HepG2 (cell line): ENCODE data around the gene GNG12. TPM values are rescaled to one million over a fixed set of nuclear protein-coding genes. Genes with fewer than 3 reads are reported as not detected.

Experiments
- ATAC-seq: fragments of 200-7000 bp; cut with Tn5 transposase; 3 replicates; pipeline ENCODE4 v1.9.1; 2020; ENCODE audit warnings: mild to moderate bottlenecking, moderate library complexity
- BruUV-seq: library from RNA; stranded (reverse); fragments of 400-500 nt; replicated peaks from 2 replicates; lab custom pipeline; 2021; lab: Mats Ljungman, UMichigan
- CTCF ChIA-PET: fragments of 300-600 bp; formaldehyde crosslinking; extraction: SDS; loops from one replicate; lab custom pipeline; 2021; ENCODE audit warnings: low total read pairs, inconsistent platforms, low intra/inter-chr PET ratio; lab: Yijun Ruan, JAX
- POLR2A ChIA-PET: fragments of 350-600 bp; sonication (Branson Sonifier 250); formaldehyde crosslinking; loops from one replicate; lab custom pipeline; 2020; ENCODE audit warnings: antibody characterized with exemption, inconsistent platforms; lab: Yijun Ruan, JAX
- DNase-seq: peaks from one replicate; pipeline ENCODE4 v3.0.0-alpha.2; 2015; ENCODE audit warnings: low spot score
- FAIRE-seq: peaks from 3 replicates; lab custom pipeline; 2011; peaks lifted over from hg19 to GRCh38; lab: Jason Lieb, UNC
- H2AFZ ChIP-seq: one replicate; pipeline ENCODE4 v1.6.1; 2011; ENCODE audit warnings: low read length, inconsistent platforms
- H3K27ac ChIP-seq: fragments of 300-600 bp; 3 replicates; pipeline ENCODE4 v1.8.0; 2011; ENCODE audit warnings: mixed run types, mild to moderate bottlenecking, mixed read lengths, low read length, inconsistent platforms; ENCODE audit not compliant: insufficient read depth; ENCODE audit errors: extremely low read length
- H3K27me3 ChIP-seq, 2 experiments: fragments of 200-600 bp in 1 of 2; 2 replicates in 1 of 2; 3 replicates in 1 of 2; pipeline versions ENCODE4 v1.6.0 to v1.8.0; 2011; ENCODE audit warnings: low read length in 2 of 2, mild to moderate bottlenecking in 2 of 2, moderate library complexity in 2 of 2, inconsistent platforms in 1 of 2; ENCODE audit not compliant: insufficient read depth in 2 of 2, control insufficient read depth in 1 of 2
- H3K36me3 ChIP-seq, 2 experiments: fragments of 200-600 bp in 1 of 2; replicated peaks in 1 of 2; 2 replicates in 1 of 2; 3 replicates in 1 of 2; pipeline versions ENCODE4 v1.5.1 to v1.8.0; 2011; ENCODE audit warnings: low read length in 2 of 2, inconsistent platforms in 1 of 2; ENCODE audit not compliant: insufficient read depth in 2 of 2, control insufficient read depth in 1 of 2
- H3K4me1 ChIP-seq: 2 replicates; pipeline ENCODE4 v1.5.1; 2012; ENCODE audit warnings: low read length, inconsistent platforms; ENCODE audit not compliant: insufficient read depth
- H3K4me2 ChIP-seq: 2 replicates; pipeline ENCODE4 v1.6.0; 2011; ENCODE audit warnings: low read depth, low read length, inconsistent platforms
- H3K4me3 ChIP-seq, 3 experiments: fragments of 200-600 bp in 1 of 3; sonication (generic), shearing (Covaris generic) in 1 of 3; replicated peaks in 1 of 3; 2 replicates each; pipeline ENCODE4 v1.5.1; 2011 to 2016; ENCODE audit warnings: low read length in 3 of 3, inconsistent platforms in 2 of 3, low read depth in 2 of 3, mild to moderate bottlenecking in 2 of 3, control low read depth in 1 of 3, mixed read lengths in 1 of 3; ENCODE audit not compliant: insufficient read depth in 1 of 3
- H3K79me2 ChIP-seq: one replicate; pipeline ENCODE4 v1.6.1; 2011; ENCODE audit warnings: low read length, inconsistent platforms; ENCODE audit not compliant: insufficient read depth
- H3K9ac ChIP-seq: 2 replicates; pipeline ENCODE4 v1.6.0; 2011; ENCODE audit warnings: mild to moderate bottlenecking, low read depth, low read length, inconsistent platforms; ENCODE audit not compliant: insufficient read depth
- H3K9me3 ChIP-seq: 2 replicates; pipeline ENCODE4 v1.5.1; 2012; ENCODE audit warnings: mild to moderate bottlenecking, low read length
- H4K20me1 ChIP-seq: 2 replicates; pipeline ENCODE4 v1.6.0; 2011; ENCODE audit warnings: inconsistent platforms, mild to moderate bottlenecking, low read length, moderate library complexity; ENCODE audit not compliant: insufficient read depth
- ELF3 ChIP-seq: IDR thresholded peaks from 2 replicates; pipeline ENCODE4 v1.6.1; 2016; ENCODE audit warnings: missing genetic modification reagents, missing compliant biosample characterization
- ERF ChIP-seq: IDR thresholded peaks from 2 replicates; pipeline ENCODE4 v1.6.1; 2018; ENCODE audit warnings: missing biosample characterization, missing genetic modification reagents
- HHEX ChIP-seq: IDR thresholded peaks from 2 replicates; pipeline ENCODE4 v1.6.1; 2016; ENCODE audit warnings: control low read depth
- PAXIP1 ChIP-seq: sonication (generic); formaldehyde crosslinking; conservative IDR thresholded peaks from 2 replicates; pipeline ENCODE4 v1.4.0; 2020; ENCODE audit warnings: mild to moderate bottlenecking, missing genetic modification reagents, moderate library complexity
- SKI ChIP-seq: fragments of 450-650 bp; IDR thresholded peaks from one replicate; pipeline ENCODE4 v1.6.1; 2018; ENCODE audit warnings: mild to moderate bottlenecking; ENCODE audit not compliant: partially characterized antibody
- ZGPAT ChIP-seq: IDR thresholded peaks from 2 replicates; pipeline ENCODE4 v1.6.1; 2016; ENCODE audit warnings: mild to moderate bottlenecking
- ZNF335 ChIP-seq: sonication (generic); formaldehyde crosslinking; IDR thresholded peaks from 2 replicates; pipeline ENCODE4 v1.4.0; 2020; ENCODE audit warnings: missing genetic modification reagents
- ZNF614 ChIP-seq: IDR thresholded peaks from 2 replicates; pipeline ENCODE4 v1.6.1; 2018; ENCODE audit warnings: missing biosample characterization, missing genetic modification reagents, inconsistent platforms, borderline replicate concordance
- WGBS: methylation state at CpG from one replicate; pipeline ENCODE4 v1.1.6; 2017; ENCODE audit warnings: low lambda C conversion rate; 5-methylcytosine and 5-hydroxymethylcytosine counted together
- in situ Hi-C: cut with HindIII; loops from 2 replicates; pipeline ENCODE4 v1.10.0; 2017; ENCODE audit warnings: low pct_unique_long_range_greater_than_20kb; ENCODE audit not compliant: extremely low pct_ligation_motif_present
- intact Hi-C: fragments of 100-400 bp; cut with micrococcal nuclease; formaldehyde crosslinking; loops from one replicate; pipeline ENCODE4 v1.10.0; 2022; ENCODE audit not compliant: unreplicated experiment
- polyA plus RNA-seq, 8 experiments: library from polyadenylated mRNA; depleted of rRNA in 3 of 8; stranded (reverse) in 7 of 8; unstranded in 1 of 8; fragments of >200 nt; fragmentation: Illumina TruSeq in 4 of 8; extraction: Trizol in 4 of 8; gene quantifications; 2 replicates each; pipeline versions ENCODE4 v1.2.1 to v1.2.3, GENCODE V29; 2011 to 2016; ENCODE audit warnings: low read depth in 4 of 8, missing spikeins in 1 of 8, mixed read lengths in 1 of 8; ENCODE audit not compliant: insufficient read depth in 1 of 8
- total RNA-seq, 5 experiments: library from RNA; depleted of rRNA; stranded (reverse); fragments of >200 nt; fragmentation: Illumina TruSeq; extraction: Trizol; gene quantifications; 2 replicates each; pipeline ENCODE4 v1.2.3, GENCODE V29; 2016; ENCODE audit warnings: low read depth in 1 of 5
- TF ChIP-seq, protein P1 (sequence below): sonication (generic); formaldehyde crosslinking; IDR thresholded peaks from 2 replicates; pipeline ENCODE4 v1.4.0; 2020; ENCODE audit warnings: mild to moderate bottlenecking, missing genetic modification reagents, borderline replicate concordance
- TF ChIP-seq, protein P2 (sequence below): sonication (generic); formaldehyde crosslinking; IDR thresholded peaks from 2 replicates; pipeline ENCODE4 v1.8.0; 2022; ENCODE audit warnings: mild to moderate bottlenecking, missing genetic modification reagents

GNG12 gene
- total and polyA plus RNA-seq, 2 of the 13 experiments (the other 11 are each of a cell fraction or from before 2014, with no cell fraction given), result 0.11 TPM

GRCh38 chr1:67664048-67664447 lies 169.2 kb downstream of the GNG12 start:
- in situ Hi-C loops, result no loop called here
- no peaks in the 10 kb centered on the region for H4K20me1 ChIP-seq
- no peaks in the 10 kb centered on the region for H3K79me2 ChIP-seq
- no peaks in the 10 kb centered on the region for H3K36me3 ChIP-seq
- H2AFZ ChIP-seq, result no peak overlapping the region
- intact Hi-C loops, result loop anchor here (1.0 kb wide), 1 partner anchor 21 kb away; the partner anchor contains the start of gene GADD45A
- ChIA-PET POLR2A (interaction anchor here (0.8 to 1.6 kb wide), 4 partner anchors 22 to 233 kb away, joined by 3 to 19 read pairs (median 3); partner anchors contain the start of gene GADD45A), CTCF (no interaction called here)
- BruUV-seq, result no TSS peak
- H3K9me3 ChIP-seq, result no peaks in the 10 kb centered on the region
- FAIRE-seq, result peak; percentile 67
- DNase-seq, result peak; percentile 93
- peaks cover 33% of the 10 kb centered on the region for H3K4me1 ChIP-seq
- no peaks in the 10 kb centered on the region for H3K27me3 ChIP-seq
- peak overlapping the region; percentile 33; the same call in 1 of the 2 replicates for H3K4me2 ChIP-seq
- 2% methylated on average over 1 of the region's 1 CpG for WGBS
- no peak overlapping the region for H3K9ac ChIP-seq
- ATAC-seq, result peak; percentile 92
- no peak overlapping the region for H3K4me3 ChIP-seq
- H3K27ac ChIP-seq, result peak overlapping the region; percentile 39
- TF ChIP-seq ZNF614, result peak; percentile 45; the same call in 1 of the 2 replicates
- TF ChIP-seq PAXIP1 (CRISPR knock-in tag), result peak; percentile 89
- peak; percentile 21; the same call in 1 of the 2 replicates for TF ChIP-seq ZNF335 (CRISPR knock-in tag)
- TF ChIP-seq, protein P1, sequence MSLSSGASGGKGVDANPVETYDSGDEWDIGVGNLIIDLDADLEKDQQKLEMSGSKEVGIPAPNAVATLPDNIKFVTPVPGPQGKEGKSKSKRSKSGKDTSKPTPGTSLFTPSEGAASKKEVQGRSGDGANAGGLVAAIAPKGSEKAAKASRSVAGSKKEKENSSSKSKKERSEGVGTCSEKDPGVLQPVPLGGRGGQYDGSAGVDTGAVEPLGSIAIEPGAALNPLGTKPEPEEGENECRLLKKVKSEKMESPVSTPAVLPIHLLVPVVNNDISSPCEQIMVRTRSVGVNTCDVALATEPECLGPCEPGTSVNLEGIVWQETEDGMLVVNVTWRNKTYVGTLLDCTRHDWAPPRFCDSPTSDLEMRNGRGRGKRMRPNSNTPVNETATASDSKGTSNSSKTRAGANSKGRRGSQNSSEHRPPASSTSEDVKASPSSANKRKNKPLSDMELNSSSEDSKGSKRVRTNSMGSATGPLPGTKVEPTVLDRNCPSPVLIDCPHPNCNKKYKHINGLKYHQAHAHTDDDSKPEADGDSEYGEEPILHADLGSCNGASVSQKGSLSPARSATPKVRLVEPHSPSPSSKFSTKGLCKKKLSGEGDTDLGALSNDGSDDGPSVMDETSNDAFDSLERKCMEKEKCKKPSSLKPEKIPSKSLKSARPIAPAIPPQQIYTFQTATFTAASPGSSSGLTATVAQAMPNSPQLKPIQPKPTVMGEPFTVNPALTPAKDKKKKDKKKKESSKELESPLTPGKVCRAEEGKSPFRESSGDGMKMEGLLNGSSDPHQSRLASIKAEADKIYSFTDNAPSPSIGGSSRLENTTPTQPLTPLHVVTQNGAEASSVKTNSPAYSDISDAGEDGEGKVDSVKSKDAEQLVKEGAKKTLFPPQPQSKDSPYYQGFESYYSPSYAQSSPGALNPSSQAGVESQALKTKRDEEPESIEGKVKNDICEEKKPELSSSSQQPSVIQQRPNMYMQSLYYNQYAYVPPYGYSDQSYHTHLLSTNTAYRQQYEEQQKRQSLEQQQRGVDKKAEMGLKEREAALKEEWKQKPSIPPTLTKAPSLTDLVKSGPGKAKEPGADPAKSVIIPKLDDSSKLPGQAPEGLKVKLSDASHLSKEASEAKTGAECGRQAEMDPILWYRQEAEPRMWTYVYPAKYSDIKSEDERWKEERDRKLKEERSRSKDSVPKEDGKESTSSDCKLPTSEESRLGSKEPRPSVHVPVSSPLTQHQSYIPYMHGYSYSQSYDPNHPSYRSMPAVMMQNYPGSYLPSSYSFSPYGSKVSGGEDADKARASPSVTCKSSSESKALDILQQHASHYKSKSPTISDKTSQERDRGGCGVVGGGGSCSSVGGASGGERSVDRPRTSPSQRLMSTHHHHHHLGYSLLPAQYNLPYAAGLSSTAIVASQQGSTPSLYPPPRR, result peak; percentile 42; the same call in 1 of the 2 replicates
- peak; percentile 66 for TF ChIP-seq ZGPAT (CRISPR knock-in tag)
- TF ChIP-seq ELF3 (CRISPR knock-in tag), result peak; percentile 85
- TF ChIP-seq ERF, result 0 out of 2 replicates have a peak, but pooled peaks have one; percentile 22
- TF ChIP-seq HHEX (CRISPR knock-in tag), result 0 out of 2 replicates have a peak, but pooled peaks have one; percentile 16
- TF ChIP-seq SKI, result no peak
- TF ChIP-seq, protein P2, sequence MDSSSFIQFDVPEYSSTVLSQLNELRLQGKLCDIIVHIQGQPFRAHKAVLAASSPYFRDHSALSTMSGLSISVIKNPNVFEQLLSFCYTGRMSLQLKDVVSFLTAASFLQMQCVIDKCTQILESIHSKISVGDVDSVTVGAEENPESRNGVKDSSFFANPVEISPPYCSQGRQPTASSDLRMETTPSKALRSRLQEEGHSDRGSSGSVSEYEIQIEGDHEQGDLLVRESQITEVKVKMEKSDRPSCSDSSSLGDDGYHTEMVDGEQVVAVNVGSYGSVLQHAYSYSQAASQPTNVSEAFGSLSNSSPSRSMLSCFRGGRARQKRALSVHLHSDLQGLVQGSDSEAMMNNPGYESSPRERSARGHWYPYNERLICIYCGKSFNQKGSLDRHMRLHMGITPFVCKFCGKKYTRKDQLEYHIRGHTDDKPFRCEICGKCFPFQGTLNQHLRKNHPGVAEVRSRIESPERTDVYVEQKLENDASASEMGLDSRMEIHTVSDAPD (CRISPR knock-in tag), result no peak
